Activated T-helper 1 cell treated with Interleukin-2 at 50 U/mL for 16 hours (primary cell): ENCODE results near the gene DUSP18.
"Not testable (repeated sequence)": the region's sequence is repeated elsewhere in the genome, so short reads cannot be mapped to it uniquely, and the experiment has no call there.

Source experiments
- DNase-seq: peaks from one replicate; pipeline ENCODE4 v3.0.0-alpha.2; 2020; ENCODE audit warnings: low read depth

DUSP18 gene

GRCh38 chr22:30640361-30640760 lies 27.3 kb downstream of the DUSP18 start:
- no peak for DNase-seq

GRCh38 chr22:30637701-30638114 lies 30.0 kb downstream of the DUSP18 start:
- DNase-seq: no peak

GRCh38 chr22:30636226-30637077 lies 31.2 kb downstream of the DUSP18 start:
- no peak for DNase-seq

- peak; percentile 94 for DNase-seq
These were observed 32.1 kb downstream of the DUSP18 start, which contains the start of gene SLC35E4 for GRCh38 chr22:30635273-30636225. Gene SLC35E4 (plus strand): TSS chr22:30635781. CDS start chr22:30636451, 670 bp downstream.

GRCh38 chr22:30634471-30635233 lies 33.0 kb downstream of the DUSP18 start:
- peak; percentile 82 for DNase-seq

- not testable (repeated sequence) for DNase-seq
These were observed 36.2 kb downstream of the DUSP18 start for GRCh38 chr22:30631469-30631868.

GRCh38 chr22:30628491-30628890 lies 39.2 kb downstream of the DUSP18 start:
- no peak for DNase-seq

- no peak for DNase-seq
These were observed 40.2 kb downstream of the DUSP18 start for GRCh38 chr22:30627471-30627870.

- DNase-seq: no peak
These were observed 41.3 kb downstream of the DUSP18 start for GRCh38 chr22:30626413-30626812.

- DNase-seq: not testable (repeated sequence)
These were observed 47.8 kb downstream of the DUSP18 start for GRCh38 chr22:30619909-30620308.

GRCh38 chr22:30617819-30618218 lies 49.9 kb downstream of the DUSP18 start:
- DNase-seq: no peak

- no peak for DNase-seq
These were observed 52.1 kb downstream of the DUSP18 start for GRCh38 chr22:30615543-30615954.

GRCh38 chr22:30614879-30615278 lies 52.8 kb downstream of the DUSP18 start:
- DNase-seq: no peak

- no peak for DNase-seq
These were observed 53.4 kb downstream of the DUSP18 start for GRCh38 chr22:30614268-30614667.

GRCh38 chr22:30612789-30613188 lies 54.9 kb downstream of the DUSP18 start:
- DNase-seq: no peak
